Measurements from ENCODE around the gene SHROOM3. TPM values are rescaled to one million over a fixed set of nuclear protein-coding genes. Genes with fewer than 3 reads are reported as not detected.

The SHROOM3 gene
- total and polyA plus RNA-seq, 2 donors from 2014 or later: 5.5 to 67.3 TPM

DNA sequence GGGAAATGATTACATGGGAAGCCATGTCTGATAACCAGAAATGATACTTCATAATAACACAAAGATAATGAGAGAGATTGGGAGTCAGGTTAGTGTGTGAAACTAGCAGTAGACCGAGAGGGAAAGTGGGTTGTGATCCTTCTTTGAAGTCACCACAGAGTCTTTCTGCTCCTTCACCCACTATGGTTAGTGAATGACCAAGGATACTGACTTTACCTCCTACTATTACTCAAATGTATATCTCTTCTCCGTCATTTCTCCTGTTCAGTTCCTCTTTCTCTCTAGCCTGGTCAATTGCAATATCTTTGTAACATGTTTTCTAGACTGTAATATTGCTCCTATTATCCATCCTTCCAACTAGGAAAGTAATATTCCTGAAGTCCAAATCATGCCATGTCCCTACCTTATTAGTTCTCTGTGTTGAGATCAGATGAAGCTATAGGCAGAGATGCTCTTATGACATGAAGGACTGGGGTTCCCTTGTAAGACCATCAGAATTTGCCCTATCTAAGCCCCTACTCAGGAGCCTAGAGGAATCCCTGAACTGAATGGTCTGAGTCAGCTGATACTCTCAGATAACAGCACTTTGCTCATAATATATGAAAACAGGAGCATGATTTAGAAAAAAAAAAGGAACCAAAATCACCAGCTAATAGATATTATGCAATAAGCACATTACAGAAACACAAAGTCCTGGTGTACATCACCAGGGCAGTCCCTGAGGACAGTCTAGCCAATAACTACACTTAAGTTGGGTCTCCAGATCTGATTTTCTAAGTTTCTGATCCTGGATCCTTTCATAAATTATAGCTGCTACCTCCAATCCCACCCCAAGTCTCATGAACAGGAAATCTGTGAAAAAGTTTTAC, 81.2 kb downstream of the SHROOM3 start:
- Histone ChIP-seq H3K9ac (ENCODE audit: low read length in 3 of 3) (no peak overlapping the region), H3K27ac (ENCODE audit: low read depth in 2 of 2, low read length in 2 of 2) (no peak overlapping the region), H3K4me1 (ENCODE audit: control insufficient read depth in 2 of 3, insufficient read depth in 2 of 3, low read depth in 1 of 3, low read length in 3 of 3) (peaks cover 0 to 15% (median 2%) of the 10 kb centered on the region in 3 donors), H3K36me3 (ENCODE audit: control insufficient read depth in 2 of 3, insufficient read depth in 3 of 3, low read length in 3 of 3) (no peaks in the 10 kb centered on the region), H3K9me3 (ENCODE audit: control insufficient read depth in 2 of 3, insufficient read depth in 1 of 3, low read length in 3 of 3) (no peaks in the 10 kb centered on the region), H3K4me3 (ENCODE audit: low read length in 3 of 3) (no peak overlapping the region), H3K27me3 (ENCODE audit: control insufficient read depth, insufficient read depth, low read length) (no peaks in the 10 kb centered on the region)
- FAIRE-seq (no peak), DNase-seq (no peak)
- intact Hi-C loops (cut with DNase I): loop anchor here (10.0 kb wide), 1 partner anchor 219 kb away; no protein-coding TSS in a partner anchor
- TF ChIP-seq CTCF (IDR thresholded peaks at IDR 0.05; ENCODE audit: borderline replicate concordance, extremely low read depth, insufficient read depth): no peak

GRCh38 chr4:76518241-76518640, 83.2 kb downstream of the SHROOM3 start:
- Histone ChIP-seq H3K36me3 (ENCODE audit: control insufficient read depth in 2 of 3, insufficient read depth in 3 of 3, low read length in 3 of 3) (no peaks in the 10 kb centered on the region), H3K4me3 (ENCODE audit: low read length in 3 of 3) (no peak overlapping the region), H3K9me3 (ENCODE audit: control insufficient read depth in 2 of 3, insufficient read depth in 1 of 3, low read length in 3 of 3) (peaks cover 0 to 4% (median 0%) of the 10 kb centered on the region in 3 donors), H3K27ac (ENCODE audit: low read depth in 2 of 2, low read length in 2 of 2) (no peak overlapping the region), H3K4me1 (ENCODE audit: control insufficient read depth in 2 of 3, insufficient read depth in 2 of 3, low read depth in 1 of 3, low read length in 3 of 3) (peaks cover 0 to 3% (median 2%) of the 10 kb centered on the region in 3 donors), H3K27me3 (ENCODE audit: control insufficient read depth, insufficient read depth, low read length) (no peaks in the 10 kb centered on the region), H3K9ac (ENCODE audit: low read length in 3 of 3) (no peak overlapping the region)
- no peak for TF ChIP-seq CTCF (IDR thresholded peaks at IDR 0.05; ENCODE audit: borderline replicate concordance, extremely low read depth, insufficient read depth)
- FAIRE-seq (no peak), DNase-seq (peak in 1 of 5 donors; percentile 38)
- intact Hi-C loops (cut with DNase I): loop anchor here (10.0 kb wide), 1 partner anchor 217 kb away; no protein-coding TSS in a partner anchor

- TF ChIP-seq CTCF (IDR thresholded peaks at IDR 0.05; ENCODE audit: borderline replicate concordance, extremely low read depth, insufficient read depth): no peak
- peaks cover 0 to 4% (median 0%) of the 10 kb centered on the region in 3 donors for H3K9me3 ChIP-seq (ENCODE audit: control insufficient read depth in 2 of 3, insufficient read depth in 1 of 3, low read length in 3 of 3)
- no peak overlapping the region for H3K27ac ChIP-seq (ENCODE audit: low read depth in 2 of 2, low read length in 2 of 2)
- H3K4me1 ChIP-seq (ENCODE audit: control insufficient read depth in 2 of 3, insufficient read depth in 2 of 3, low read depth in 1 of 3, low read length in 3 of 3): no peaks in the 10 kb centered on the region
- H3K4me3 ChIP-seq (ENCODE audit: low read length in 3 of 3): no peak overlapping the region
- H3K27me3 ChIP-seq (ENCODE audit: control insufficient read depth, insufficient read depth, low read length): no peaks in the 10 kb centered on the region
- no peak for DNase-seq
- intact Hi-C loops (cut with DNase I): no loop called here
- no peak overlapping the region for H3K9ac ChIP-seq (ENCODE audit: low read length in 3 of 3)
- FAIRE-seq: no peak
- H3K36me3 ChIP-seq (ENCODE audit: control insufficient read depth in 2 of 3, insufficient read depth in 3 of 3, low read length in 3 of 3): no peaks in the 10 kb centered on the region
Observed at GRCh38 chr4:76523593-76523992, 88.6 kb downstream of the SHROOM3 start.

Measured in kidney (tissue), 14 donors.